Stimulated activated CD8-positive, alpha-beta memory T cell treated with anti-CD3 and anti-CD28 coated beads, Interleukin-12 subunit alpha, Interleukin-12 subunit beta, amount 100 ng/mL, for 4 hours (primary cell): ENCODE results near the gene HLA-DMB.

Source experiments
- DNase-seq: peaks from one replicate; pipeline ENCODE4 v3.0.0-alpha.2; 2020; ENCODE audit warnings: low read depth

HLA-DMB gene

GRCh38 chr6:32906539-32906938 is 34.3 kb downstream of the HLA-DMB start:
- DNase-seq = no peak

GRCh38 chr6:32905078-32905477 is 35.8 kb downstream of the HLA-DMB start:
- DNase-seq = no peak

- no peak for DNase-seq
Measured at GRCh38 chr6:32903952-32904351, 36.9 kb downstream of the HLA-DMB start.

- no peak for DNase-seq
Measured at GRCh38 chr6:32895006-32895345, 45.9 kb downstream of the HLA-DMB start.

- DNase-seq = peak; percentile 86
Measured at GRCh38 chr6:32894085-32895005, 46.5 kb downstream of the HLA-DMB start.

GRCh38 chr6:32890831-32891230 is 50.0 kb downstream of the HLA-DMB start:
- no peak for DNase-seq

- DNase-seq = no peak
Measured at GRCh38 chr6:32889533-32889932, 51.3 kb downstream of the HLA-DMB start.

- DNase-seq = no peak
Measured at GRCh38 chr6:32888576-32888975, 52.3 kb downstream of the HLA-DMB start.

GRCh38 chr6:32887616-32888015 is 53.2 kb downstream of the HLA-DMB start:
- no peak for DNase-seq

- no peak for DNase-seq
Measured at GRCh38 chr6:32886681-32887383, 54.0 kb downstream of the HLA-DMB start.

GRCh38 chr6:32885698-32886286 is 55.0 kb downstream of the HLA-DMB start:
- DNase-seq = no peak
